SK-N-SH (cell line): Measurements from ENCODE around the gene TCEA2.

Source experiments
- CTCF ChIP-seq: fragments of 200-600 bp; sonication (generic); IDR thresholded peaks from 2 replicates; pipeline ENCODE4 v1.6.1; 2017; ENCODE audit warnings: antibody characterized with exemption, mild to moderate bottlenecking, moderate library complexity
- EP300 ChIP-seq, 2 experiments: IDR thresholded peaks; 2 replicates each; pipeline versions ENCODE4 v1.4.0 to v1.6.1; 2012; ENCODE audit warnings: borderline replicate concordance in 1 of 2, low read depth in 1 of 2, low read length in 1 of 2
- EZH2phosphoT487 ChIP-seq: fragments of 200-600 bp; sonication (generic); IDR thresholded peaks from 2 replicates; pipeline ENCODE4 v1.6.1; 2017; ENCODE audit warnings: low read depth, mixed run types, mild to moderate bottlenecking, antibody characterized with exemption, moderate library complexity, borderline replicate concordance
- JUND ChIP-seq: IDR thresholded peaks from 2 replicates; pipeline ENCODE4 v1.4.0; 2012
- POLR2AphosphoS5 ChIP-seq: IDR thresholded peaks from 2 replicates; pipeline ENCODE4 v1.6.1; 2012; ENCODE audit warnings: low read depth, low read length
- RCOR1 ChIP-seq: fragments of 150-350 bp; IDR thresholded peaks from 2 replicates; pipeline ENCODE4 v1.6.1; 2017; ENCODE audit warnings: antibody characterized with exemption, low read length
- SIN3A ChIP-seq: IDR thresholded peaks from 2 replicates; pipeline ENCODE4 v1.6.1; 2012; ENCODE audit warnings: low read depth, mild to moderate bottlenecking, low read length, moderate library complexity, borderline replicate concordance
- SMC3 ChIP-seq: IDR thresholded peaks from 2 replicates; pipeline ENCODE4 v1.6.1; 2012; ENCODE audit warnings: low read depth, low read length, improper control_type of control experiment
- TCF12 ChIP-seq: IDR thresholded peaks from 2 replicates; pipeline ENCODE4 v1.4.0; 2012
- TF ChIP-seq, protein P1 (sequence below): IDR thresholded peaks from 2 replicates; pipeline ENCODE4 v1.6.1; 2012; ENCODE audit warnings: mild to moderate bottlenecking, low read depth, low read length, moderate library complexity

DNA sequence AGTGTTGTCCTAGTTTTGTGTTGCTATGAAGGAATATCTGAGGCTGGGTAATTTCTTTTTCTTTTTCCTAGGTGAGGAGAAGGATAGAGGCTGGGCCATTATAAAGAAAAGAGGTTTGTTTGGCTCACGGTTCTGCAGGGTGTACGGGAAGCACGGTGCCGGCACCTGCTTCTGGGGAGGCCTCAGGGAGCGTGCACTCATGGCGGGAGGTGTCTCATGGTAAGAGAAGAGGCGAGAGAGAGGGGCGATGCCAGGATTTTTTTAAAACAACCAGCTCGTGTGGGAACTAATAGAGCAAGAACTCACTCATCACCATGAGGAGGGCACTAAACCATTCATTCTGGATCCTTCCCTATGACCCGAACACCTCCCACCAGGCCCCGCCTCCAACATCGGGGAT, 58.6 kb downstream of the TCEA2 start:
- TF ChIP-seq, protein P1, sequence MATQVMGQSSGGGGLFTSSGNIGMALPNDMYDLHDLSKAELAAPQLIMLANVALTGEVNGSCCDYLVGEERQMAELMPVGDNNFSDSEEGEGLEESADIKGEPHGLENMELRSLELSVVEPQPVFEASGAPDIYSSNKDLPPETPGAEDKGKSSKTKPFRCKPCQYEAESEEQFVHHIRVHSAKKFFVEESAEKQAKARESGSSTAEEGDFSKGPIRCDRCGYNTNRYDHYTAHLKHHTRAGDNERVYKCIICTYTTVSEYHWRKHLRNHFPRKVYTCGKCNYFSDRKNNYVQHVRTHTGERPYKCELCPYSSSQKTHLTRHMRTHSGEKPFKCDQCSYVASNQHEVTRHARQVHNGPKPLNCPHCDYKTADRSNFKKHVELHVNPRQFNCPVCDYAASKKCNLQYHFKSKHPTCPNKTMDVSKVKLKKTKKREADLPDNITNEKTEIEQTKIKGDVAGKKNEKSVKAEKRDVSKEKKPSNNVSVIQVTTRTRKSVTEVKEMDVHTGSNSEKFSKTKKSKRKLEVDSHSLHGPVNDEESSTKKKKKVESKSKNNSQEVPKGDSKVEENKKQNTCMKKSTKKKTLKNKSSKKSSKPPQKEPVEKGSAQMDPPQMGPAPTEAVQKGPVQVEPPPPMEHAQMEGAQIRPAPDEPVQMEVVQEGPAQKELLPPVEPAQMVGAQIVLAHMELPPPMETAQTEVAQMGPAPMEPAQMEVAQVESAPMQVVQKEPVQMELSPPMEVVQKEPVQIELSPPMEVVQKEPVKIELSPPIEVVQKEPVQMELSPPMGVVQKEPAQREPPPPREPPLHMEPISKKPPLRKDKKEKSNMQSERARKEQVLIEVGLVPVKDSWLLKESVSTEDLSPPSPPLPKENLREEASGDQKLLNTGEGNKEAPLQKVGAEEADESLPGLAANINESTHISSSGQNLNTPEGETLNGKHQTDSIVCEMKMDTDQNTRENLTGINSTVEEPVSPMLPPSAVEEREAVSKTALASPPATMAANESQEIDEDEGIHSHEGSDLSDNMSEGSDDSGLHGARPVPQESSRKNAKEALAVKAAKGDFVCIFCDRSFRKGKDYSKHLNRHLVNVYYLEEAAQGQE: no peak
- TF ChIP-seq SMC3: no peak
- TF ChIP-seq TCF12: no peak
- TF ChIP-seq EZH2phosphoT487: no peak
- TF ChIP-seq CTCF: no peak
- no peak for TF ChIP-seq EP300 (IDR thresholded peaks at IDR 0.05; ENCODE audit: borderline replicate concordance in 1 of 2, low read depth in 1 of 2, low read length in 1 of 2)
- TF ChIP-seq JUND: no peak
- TF ChIP-seq POLR2AphosphoS5: no peak
- TF ChIP-seq RCOR1: no peak
- no peak for TF ChIP-seq SIN3A
